Ovary (tissue), 9 donors: Measurements from ENCODE around the gene PXDC1. TPM values are rescaled to one million over a fixed set of nuclear protein-coding genes. Genes with fewer than 3 reads are reported as not detected.

Experiments used
- DNase-seq, 5 donors: peaks; one replicate each; pipeline ENCODE4 v3.0.0-alpha.2; 2019 to 2020
- H3K27ac ChIP-seq, 2 donors: fragments of 200-600 bp; one replicate each; pipeline versions ENCODE4 v1.5.1 to v1.8.0; 2019 to 2022
- H3K27me3 ChIP-seq: fragments of 200-600 bp; one replicate; pipeline ENCODE4 v1.8.0; 2022
- H3K36me3 ChIP-seq: fragments of 200-600 bp; sonication (generic); one replicate; pipeline ENCODE4 v1.5.1; 2019
- H3K4me1 ChIP-seq: one replicate; pipeline ENCODE4 v1.8.1; 2013; ENCODE audit warnings: mild to moderate bottlenecking, moderate library complexity; ENCODE audit not compliant: insufficient read depth
- H3K4me3 ChIP-seq: fragments of 200-600 bp; sonication (generic); one replicate; pipeline ENCODE4 v1.5.1; 2017
- H3K9me3 ChIP-seq, 2 donors: fragments of 200-600 bp in 1 of 2; sonication (generic) in 1 of 2; one replicate each; pipeline versions ENCODE4 v1.5.1 to v1.8.1; 2013 to 2019; ENCODE audit warnings: mild to moderate bottlenecking in 1 of 2, moderate library complexity in 1 of 2
- CTCF ChIP-seq, 3 donors: fragments of 450-650 bp in 2 of 3; fragments of 200-600 bp in 1 of 3; IDR thresholded peaks; one replicate each; pipeline versions ENCODE4 v1.5.1 to v1.8.0; 2016 to 2022; ENCODE audit warnings: antibody characterized with exemption in 3 of 3, mild to moderate bottlenecking in 1 of 3
- EP300 ChIP-seq: sonication (generic); formaldehyde crosslinking; IDR thresholded peaks from one replicate; pipeline ENCODE4 v1.6.1; 2017; ENCODE audit warnings: antibody characterized with exemption
- POLR2A ChIP-seq: fragments of 450-650 bp; IDR thresholded peaks from one replicate; pipeline ENCODE4 v1.6.1; 2017; ENCODE audit warnings: antibody characterized with exemption, mild to moderate bottlenecking, moderate library complexity
- WGBS, 3 donors: extraction: QIAGEN DNeasy Blood & Tissue Kit in 1 of 3; methylation state at CpG; one replicate each; pipeline versions ENCODE4 v1.1.5 to v1.1.7; 2013 to 2017; 5-methylcytosine and 5-hydroxymethylcytosine counted together
- intact Hi-C, 4 donors: fragments of 100-400 bp; cut with DNase I; formaldehyde crosslinking; loops; one replicate each; pipeline versions ENCODE4 v1.11.0 to v1.15.1; 2022 to 2023
- polyA plus RNA-seq, 2 donors: library from polyadenylated mRNA; stranded (reverse); fragments of 200-250 nt in 1 of 2; fragments of 350-450 nt in 1 of 2; fragmentation: Illumina TruSeq in 1 of 2; extraction: RNeasy Lipid Tissue Mini Kit (QIAGEN cat#74804) in 1 of 2; gene quantifications; one replicate each; pipeline ENCODE4 v1.2.3, GENCODE V29; 2013 to 2014
- total RNA-seq, 7 donors: library from RNA; depleted of rRNA in 2 of 7; stranded (reverse); fragments of >200 nt in 2 of 7; fragmentation: NEBNext Ultra II Directional in 3 of 7; extraction: Animal tissue kit (Norgen Biotek cat#: 25700) in 3 of 7; gene quantifications; one replicate each; pipeline versions ENCODE4 v1.1.0 to v1.2.4, GENCODE V29; 2016 to 2023
- donor health status: DM: no; HTN: no; CAD: no; lungs with moderate emphysema.
- donor health status: DM: no; HTN: no; CAD: no.
- donor health status: Bipolar disorder and iron deficiency.
- donor health status: DM: yes; HTN: yes; CAD: no.
- donor health status: DM: no; HTN: no; CAD: no.
- donor health status: DM: yes; HTN: yes; CAD: no.

The PXDC1 gene
- total and polyA plus RNA-seq, 9 donors, result 16.1 to 49.4 (median 23.4) TPM

- Histone ChIP-seq H3K27me3 (no peaks in the 10 kb centered on the region), H3K4me3 (no peak overlapping the region), H3K4me1 (peaks cover 1% of the 10 kb centered on the region), H3K36me3 (no peaks in the 10 kb centered on the region), H3K27ac (no peak overlapping the region), H3K9me3 (no peaks in the 10 kb centered on the region)
- WGBS, 3 donors, result 74 to 79% (median 78%) methylated on average over 18 of the region's 18 CpGs
- intact Hi-C loops, result no loop called here
- DNase-seq, result no peak
- TF ChIP-seq POLR2A (no peak), EP300 (no peak), CTCF (IDR thresholded peaks at IDR 0.05) (no peak)
These were observed 26.4 kb upstream of the PXDC1 start for GRCh38 chr6:3777730-3778461.

- no peak for TF ChIP-seq EP300
- TF ChIP-seq CTCF (IDR thresholded peaks at IDR 0.05), result no peak
- no peak for TF ChIP-seq POLR2A
- WGBS, 3 donors, result 79 to 84% (median 83%) methylated on average over 6 of the region's 6 CpGs
- no peaks in the 10 kb centered on the region for H3K27me3 ChIP-seq
- intact Hi-C loops, result no loop called here
- no peaks in the 10 kb centered on the region for H3K9me3 ChIP-seq
- peaks cover 1% of the 10 kb centered on the region for H3K4me1 ChIP-seq
- DNase-seq, result no peak
- no peak overlapping the region for H3K27ac ChIP-seq
- no peaks in the 10 kb centered on the region for H3K36me3 ChIP-seq
- H3K4me3 ChIP-seq, result no peak overlapping the region
These were observed 25.5 kb upstream of the PXDC1 start for GRCh38 chr6:3776881-3777507.

- H3K4me1 ChIP-seq, result peaks cover 1% of the 10 kb centered on the region
- TF ChIP-seq POLR2A (no peak), EP300 (no peak), CTCF (IDR thresholded peaks at IDR 0.05) (no peak)
- H3K4me3 ChIP-seq, result no peak overlapping the region
- 85 to 93% (median 89%) methylated on average over 4 of the region's 4 CpGs for whole genome bisulfite sequencing, 3 donors
- no peaks in the 10 kb centered on the region for H3K36me3 ChIP-seq
- H3K27ac ChIP-seq, result no peak overlapping the region
- H3K27me3 ChIP-seq, result no peaks in the 10 kb centered on the region
- intact Hi-C loops, result no loop called here
- no peak for DNase-seq
- H3K9me3 ChIP-seq, result no peaks in the 10 kb centered on the region
These were observed 24.3 kb upstream of the PXDC1 start for GRCh38 chr6:3775847-3776246.

- TF ChIP-seq POLR2A (no peak), EP300 (no peak), CTCF (IDR thresholded peaks at IDR 0.05) (no peak)
- Histone ChIP-seq H3K36me3 (no peaks in the 10 kb centered on the region), H3K27me3 (no peaks in the 10 kb centered on the region), H3K4me1 (peaks cover 1% of the 10 kb centered on the region), H3K27ac (no peak overlapping the region), H3K9me3 (no peaks in the 10 kb centered on the region), H3K4me3 (no peak overlapping the region)
- no peak for DNase-seq
- 91 to 97% (median 97%) methylated on average over 7 of the region's 7 CpGs for WGBS, 3 donors
- intact Hi-C loops, result no loop called here
These were observed 23.9 kb upstream of the PXDC1 start for GRCh38 chr6:3775386-3775785.
